ENCODE data around the gene KCNQ5.

Gene KCNQ5

GRCh38 chr6:72757926-72758325 is 136.1 kb downstream of the KCNQ5 start:
- no peak for TF ChIP-seq POLR2A (IDR thresholded peaks at IDR 0.05; ENCODE audit: low read depth, low read length)
- no peak for FAIRE-seq
- no peak for DNase-seq (ENCODE audit: insufficient read length, low spot score)

DNA sequence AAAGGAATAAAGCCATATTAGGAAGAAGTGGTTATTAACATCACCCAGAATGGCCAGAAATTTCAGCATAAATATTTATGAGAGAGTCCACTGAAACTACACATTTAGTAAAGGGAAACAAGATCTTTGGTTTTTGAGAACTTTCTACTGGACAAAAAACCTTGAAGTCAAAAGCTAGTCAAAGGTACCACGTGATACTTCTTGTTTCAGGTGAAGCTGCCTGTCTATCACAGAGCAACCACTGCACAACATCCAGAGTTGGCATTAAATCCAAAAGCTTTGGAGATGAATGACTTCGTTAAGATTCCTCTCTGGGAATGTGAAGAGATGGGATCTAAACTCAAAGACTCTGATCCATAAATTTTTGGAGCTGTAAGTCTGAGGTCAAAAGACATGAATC is 137.0 kb downstream of the KCNQ5 start:
- TF ChIP-seq POLR2A (IDR thresholded peaks at IDR 0.05; ENCODE audit: low read depth, low read length): no peak
- no peak for FAIRE-seq
- DNase-seq (ENCODE audit: insufficient read length, low spot score): no peak

- peak; percentile 11 for FAIRE-seq
- DNase-seq (ENCODE audit: insufficient read length, low spot score): no peak
- TF ChIP-seq POLR2A (IDR thresholded peaks at IDR 0.05; ENCODE audit: low read depth, low read length): no peak
These were observed 138.4 kb downstream of the KCNQ5 start for GRCh38 chr6:72760114-72760793.

DNA sequence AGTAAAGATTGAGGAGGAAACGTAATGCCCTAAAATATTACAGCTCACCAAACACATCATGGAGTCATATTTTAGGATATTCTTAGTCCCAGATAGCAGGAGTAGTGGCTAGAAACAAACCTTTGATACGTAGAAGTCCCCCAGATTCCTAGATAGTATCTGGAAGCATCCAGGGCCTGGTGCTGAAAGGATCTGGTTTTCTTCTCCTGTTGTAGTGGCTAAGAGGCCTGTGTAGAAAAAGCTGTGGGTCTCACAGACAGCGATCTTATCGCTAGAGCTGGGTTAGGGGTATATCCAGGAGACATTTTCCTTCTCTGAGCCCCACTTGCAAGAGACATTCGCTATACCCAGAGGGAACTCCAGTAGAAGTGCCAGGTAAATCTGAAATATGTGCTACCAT is 139.9 kb downstream of the KCNQ5 start:
- FAIRE-seq (no peak), DNase-seq (ENCODE audit: insufficient read length, low spot score) (no peak)
- no peak for TF ChIP-seq POLR2A (IDR thresholded peaks at IDR 0.05; ENCODE audit: low read depth, low read length)

DNA sequence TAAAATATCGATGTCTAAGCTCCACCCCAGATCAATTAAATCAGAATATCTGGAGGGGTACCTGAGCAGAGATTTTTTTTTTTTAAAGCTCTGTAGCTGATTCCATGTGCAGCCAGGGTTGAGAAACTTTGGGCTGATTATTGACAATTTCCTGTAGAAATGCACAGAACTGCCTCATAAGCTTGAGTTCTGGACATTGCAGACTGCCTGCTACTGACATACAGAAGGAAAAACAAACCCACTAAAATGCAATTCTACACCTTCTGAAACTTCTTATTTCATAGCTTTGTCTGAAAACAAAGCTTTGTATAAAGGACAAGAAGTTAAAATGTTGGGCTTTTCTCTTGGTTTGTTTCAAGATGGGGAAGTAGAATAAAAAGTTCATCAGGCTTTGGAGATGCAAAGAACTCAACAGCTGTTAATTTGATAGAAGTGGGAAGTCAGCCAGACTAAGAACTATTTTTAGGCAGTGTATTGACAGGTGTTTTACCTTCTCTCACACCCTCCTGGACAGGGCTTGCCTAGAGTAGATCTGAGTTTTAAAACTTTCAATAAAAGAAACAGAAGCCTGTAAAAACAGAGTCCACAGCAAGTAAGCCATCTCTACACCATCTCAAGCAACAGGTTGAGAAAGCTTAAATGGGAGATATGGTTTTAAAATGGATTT is 147.7 kb downstream of the KCNQ5 start:
- TF ChIP-seq POLR2A (IDR thresholded peaks at IDR 0.05; ENCODE audit: low read depth, low read length): no peak
- DNase-seq (ENCODE audit: insufficient read length, low spot score) (no peak), FAIRE-seq (no peak)

GRCh38 chr6:72770959-72771358 is 149.1 kb downstream of the KCNQ5 start:
- no peak for TF ChIP-seq POLR2A (IDR thresholded peaks at IDR 0.05; ENCODE audit: low read depth, low read length)

GRCh38 chr6:72776456-72776855 is 154.6 kb downstream of the KCNQ5 start:
- no peak for TF ChIP-seq POLR2A (IDR thresholded peaks at IDR 0.05; ENCODE audit: low read depth, low read length)
- DNase-seq (ENCODE audit: insufficient read length, low spot score): no peak

More at GRCh38 chr6:72770959-72771358, 149.1 kb downstream of the KCNQ5 start:
- no peak for DNase-seq (ENCODE audit: insufficient read length, low spot score)
- no peak for FAIRE-seq

GRCh38 chr6:72781624-72782023 is 159.8 kb downstream of the KCNQ5 start:
- FAIRE-seq (no peak), DNase-seq (ENCODE audit: insufficient read length, low spot score) (no peak)
- TF ChIP-seq POLR2A (IDR thresholded peaks at IDR 0.05; ENCODE audit: low read depth, low read length): no peak

More at GRCh38 chr6:72776456-72776855, 154.6 kb downstream of the KCNQ5 start:
- no peak for FAIRE-seq

GRCh38 chr6:72783035-72783434 is 161.2 kb downstream of the KCNQ5 start:
- FAIRE-seq: no peak
- DNase-seq (ENCODE audit: insufficient read length, low spot score): no peak
- no peak for TF ChIP-seq POLR2A (IDR thresholded peaks at IDR 0.05; ENCODE audit: low read depth, low read length)

- no peak for TF ChIP-seq POLR2A (IDR thresholded peaks at IDR 0.05; ENCODE audit: low read depth, low read length)
- FAIRE-seq (peak; percentile 27), DNase-seq (ENCODE audit: insufficient read length, low spot score) (no peak)
These were observed 161.8 kb downstream of the KCNQ5 start for GRCh38 chr6:72783666-72784065.

DNA sequence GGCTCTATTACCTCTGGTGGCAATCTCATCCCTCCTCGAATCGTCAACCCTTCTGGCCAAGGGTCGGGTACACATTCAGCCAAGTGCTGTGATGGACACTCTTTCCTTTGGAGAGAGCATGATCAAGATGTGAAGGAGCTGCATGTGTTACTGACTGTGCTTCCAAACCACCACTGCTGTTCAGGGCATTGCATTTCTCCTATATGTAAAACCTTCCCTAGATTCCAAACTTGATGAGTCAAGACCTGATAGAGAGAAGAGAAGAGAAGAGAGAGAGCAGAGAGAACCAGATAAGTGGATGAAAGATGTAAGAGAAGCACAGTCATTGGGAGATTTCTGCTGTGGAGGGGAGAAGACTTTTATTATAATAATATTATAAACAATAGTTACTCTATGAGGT is 162.2 kb downstream of the KCNQ5 start:
- DNase-seq (ENCODE audit: insufficient read length, low spot score) (no peak), FAIRE-seq (peak; percentile 41)
- TF ChIP-seq POLR2A (IDR thresholded peaks at IDR 0.05; ENCODE audit: low read depth, low read length): no peak

- DNase-seq (ENCODE audit: insufficient read length, low spot score) (no peak), FAIRE-seq (peak; percentile 81)
- TF ChIP-seq POLR2A (IDR thresholded peaks at IDR 0.05; ENCODE audit: low read depth, low read length): no peak
These were observed 162.7 kb downstream of the KCNQ5 start for GRCh38 chr6:72784581-72784980.

- DNase-seq (ENCODE audit: insufficient read length, low spot score): peak; percentile 22
- TF ChIP-seq POLR2A (IDR thresholded peaks at IDR 0.05; ENCODE audit: low read depth, low read length): no peak
- FAIRE-seq: peak; percentile 99
These were observed 165.6 kb downstream of the KCNQ5 start for GRCh38 chr6:72787391-72788031.

GRCh38 chr6:72788188-72788587 is 166.3 kb downstream of the KCNQ5 start:
- DNase-seq (ENCODE audit: insufficient read length, low spot score) (no peak), FAIRE-seq (peak; percentile 83)
- TF ChIP-seq POLR2A (IDR thresholded peaks at IDR 0.05; ENCODE audit: low read depth, low read length): no peak

GRCh38 chr6:72789145-72789544 is 167.3 kb downstream of the KCNQ5 start:
- FAIRE-seq: peak; percentile 15
- TF ChIP-seq POLR2A (IDR thresholded peaks at IDR 0.05; ENCODE audit: low read depth, low read length): no peak
- DNase-seq (ENCODE audit: insufficient read length, low spot score): no peak

Measured in H54 (cell line).